Loucy (cell line): ENCODE data around the gene DCST1.

Experiments used
- EZH2phosphoT487 ChIP-seq: fragments of 200-600 bp; IDR thresholded peaks from 2 replicates; pipeline ENCODE4 v1.6.1; 2018; ENCODE audit warnings: antibody characterized with exemption, mild to moderate bottlenecking, moderate library complexity, borderline replicate concordance
- TF ChIP-seq, protein P1 (sequence below): fragments of 200-600 bp; sonication (generic); conservative IDR thresholded peaks from 2 replicates; pipeline ENCODE4 v1.5.1; 2014; ENCODE audit warnings: mild to moderate bottlenecking, antibody characterized with exemption, low read length

DNA sequence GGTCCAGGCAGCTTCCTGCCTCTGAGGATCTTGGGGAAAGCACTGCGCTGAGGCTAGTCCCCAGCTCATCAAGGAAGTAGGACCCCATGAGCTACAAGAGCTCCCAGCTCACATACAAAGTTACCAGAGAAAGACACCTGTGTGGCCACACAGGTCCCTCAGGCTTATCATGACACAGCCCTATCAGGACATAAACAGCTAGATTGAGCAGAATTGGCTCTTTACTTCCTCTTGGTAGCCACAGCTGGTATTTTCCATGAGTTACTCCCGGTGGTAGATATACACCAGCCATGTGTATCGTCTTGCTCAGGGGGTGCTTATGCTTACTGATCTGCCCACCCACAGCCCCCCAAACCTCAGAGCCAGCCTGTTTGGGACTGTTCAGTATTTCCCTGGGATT lies 39.0 kb upstream of the DCST1 start:
- TF ChIP-seq, protein P1, sequence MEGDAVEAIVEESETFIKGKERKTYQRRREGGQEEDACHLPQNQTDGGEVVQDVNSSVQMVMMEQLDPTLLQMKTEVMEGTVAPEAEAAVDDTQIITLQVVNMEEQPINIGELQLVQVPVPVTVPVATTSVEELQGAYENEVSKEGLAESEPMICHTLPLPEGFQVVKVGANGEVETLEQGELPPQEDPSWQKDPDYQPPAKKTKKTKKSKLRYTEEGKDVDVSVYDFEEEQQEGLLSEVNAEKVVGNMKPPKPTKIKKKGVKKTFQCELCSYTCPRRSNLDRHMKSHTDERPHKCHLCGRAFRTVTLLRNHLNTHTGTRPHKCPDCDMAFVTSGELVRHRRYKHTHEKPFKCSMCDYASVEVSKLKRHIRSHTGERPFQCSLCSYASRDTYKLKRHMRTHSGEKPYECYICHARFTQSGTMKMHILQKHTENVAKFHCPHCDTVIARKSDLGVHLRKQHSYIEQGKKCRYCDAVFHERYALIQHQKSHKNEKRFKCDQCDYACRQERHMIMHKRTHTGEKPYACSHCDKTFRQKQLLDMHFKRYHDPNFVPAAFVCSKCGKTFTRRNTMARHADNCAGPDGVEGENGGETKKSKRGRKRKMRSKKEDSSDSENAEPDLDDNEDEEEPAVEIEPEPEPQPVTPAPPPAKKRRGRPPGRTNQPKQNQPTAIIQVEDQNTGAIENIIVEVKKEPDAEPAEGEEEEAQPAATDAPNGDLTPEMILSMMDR = no peak
- TF ChIP-seq EZH2phosphoT487 = no peak
